ENCODE data around the gene KCNQ1.

KCNQ1 gene

DNA sequence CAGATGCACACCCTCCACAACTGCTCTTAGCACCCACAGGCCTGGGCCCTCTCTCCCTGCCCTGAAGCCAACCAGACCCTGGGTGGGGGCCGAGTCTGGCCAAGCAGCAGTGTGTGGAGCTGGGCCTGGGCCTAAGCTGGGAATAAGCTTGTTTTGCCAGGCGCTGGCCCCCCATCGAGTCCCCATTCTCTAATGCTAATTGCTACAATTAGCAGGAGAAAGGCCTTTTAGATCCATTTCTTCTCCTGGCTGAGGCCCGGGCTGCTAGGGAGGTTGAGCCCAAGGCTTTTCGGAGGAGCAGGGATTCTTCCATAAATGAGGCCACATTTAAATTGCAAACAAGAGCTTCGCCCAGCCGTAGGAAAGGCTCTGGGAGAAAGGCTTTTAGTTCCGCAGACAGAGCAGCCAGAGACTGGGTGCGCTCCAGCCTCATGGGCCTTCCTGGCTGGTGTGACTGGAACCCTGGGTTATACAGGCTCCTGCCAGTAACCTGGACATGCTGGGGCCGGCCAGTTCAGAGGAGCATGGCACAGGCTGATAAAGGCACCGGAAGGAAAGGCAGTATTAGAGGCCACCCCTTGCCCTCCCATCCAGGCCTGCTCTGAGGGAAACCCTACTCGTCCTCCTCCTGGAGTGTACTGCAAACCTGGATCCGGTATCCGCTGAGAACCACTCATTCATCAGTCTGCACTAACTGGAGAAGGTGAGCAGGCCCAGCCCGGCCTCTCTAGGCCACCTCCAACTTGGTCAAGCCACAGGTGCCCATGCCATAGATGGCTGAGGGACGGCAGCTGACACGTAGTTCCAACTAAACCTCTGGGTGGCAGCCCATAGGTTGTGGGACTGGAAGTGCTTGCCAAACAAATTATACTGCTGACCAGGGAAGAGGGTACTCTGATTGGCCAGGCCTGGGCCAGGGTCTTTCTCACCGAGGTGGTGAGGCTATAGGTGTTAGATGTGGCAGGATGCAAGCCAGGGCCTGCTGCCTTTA lies 248.8 kb downstream of the KCNQ1 start:
- DNase-seq: peak; percentile 86

DNA sequence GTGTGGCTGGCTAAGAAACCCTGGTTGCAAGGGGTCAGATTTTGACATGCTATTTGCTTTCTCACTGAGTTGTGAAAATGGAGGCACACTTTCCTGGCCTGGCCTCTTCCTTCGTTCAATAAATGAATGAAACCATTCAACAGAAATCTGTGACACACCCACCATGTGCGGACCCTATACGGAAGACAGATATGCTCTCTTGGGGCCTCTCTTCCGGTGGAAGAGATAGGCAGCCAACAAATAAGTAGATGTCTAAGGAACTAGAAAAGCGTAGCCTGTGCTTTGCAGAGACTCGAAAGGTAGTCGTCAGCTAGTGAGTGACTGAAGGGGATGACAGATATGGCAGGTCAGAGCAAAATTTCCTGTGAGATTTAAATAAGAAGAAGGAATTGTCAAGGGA lies 249.7 kb downstream of the KCNQ1 start:
- DNase-seq: no peak

- no peak for DNase-seq
These were observed 250.5 kb downstream of the KCNQ1 start for GRCh38 chr11:2694995-2695939.

DNA sequence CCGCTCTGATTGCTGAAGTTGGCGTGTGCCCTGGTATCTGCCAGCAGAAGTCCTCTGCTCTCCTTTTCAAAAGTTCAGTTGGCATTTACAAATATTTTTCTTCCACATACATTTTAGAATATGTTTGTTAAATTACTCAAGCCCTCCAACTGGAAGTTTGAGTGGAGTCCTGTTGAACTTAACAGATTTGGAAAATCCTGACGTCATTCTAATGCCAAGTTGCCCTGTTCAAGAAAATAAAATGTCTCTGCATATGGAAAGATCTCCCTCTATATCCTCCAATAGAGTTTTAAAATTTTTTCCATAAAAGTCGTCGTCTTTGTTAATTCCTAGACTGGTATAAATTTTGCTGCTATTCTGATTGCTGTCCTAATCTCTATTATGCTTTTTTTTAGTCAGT lies 251.6 kb downstream of the KCNQ1 start:
- no peak for DNase-seq

DNA sequence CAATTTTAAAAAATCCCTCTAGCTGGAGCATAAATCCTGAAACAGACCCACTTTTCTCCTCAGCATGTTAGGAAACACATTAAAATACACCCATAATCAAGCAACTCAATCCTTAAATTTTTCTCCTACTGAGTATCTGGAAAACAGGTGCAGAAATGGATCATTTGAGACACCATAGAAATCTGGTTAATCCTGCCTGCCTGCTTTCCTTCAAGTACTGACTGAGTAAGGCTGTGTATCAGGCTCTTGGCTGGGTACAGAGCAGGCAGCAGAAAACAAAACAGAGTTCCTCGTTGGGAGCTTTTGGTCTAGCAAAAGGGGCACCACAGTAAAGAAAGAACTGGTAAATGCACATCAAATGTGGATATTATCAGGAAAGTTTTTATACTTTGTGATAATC lies 253.1 kb downstream of the KCNQ1 start:
- no peak for DNase-seq

- no peak for DNase-seq
These were observed 253.8 kb downstream of the KCNQ1 start for GRCh38 chr11:2698386-2699184.

DNA sequence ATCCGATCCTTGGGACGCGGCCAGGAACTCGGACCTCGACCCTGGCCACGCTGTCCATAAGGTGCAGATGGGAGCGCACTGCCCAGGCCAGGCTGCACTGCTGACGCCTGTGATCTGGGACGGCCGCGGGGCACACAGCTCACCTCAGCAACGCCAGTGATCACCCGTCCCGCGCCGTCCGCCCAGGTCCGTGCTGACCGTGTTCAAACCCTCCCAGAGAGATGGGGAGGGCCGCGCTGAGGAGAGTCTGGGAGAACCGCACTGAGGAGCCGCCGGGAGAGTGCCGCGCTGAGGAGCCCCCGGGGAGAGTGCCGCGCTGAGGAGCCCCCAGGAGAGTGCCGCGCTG lies 254.3 kb downstream of the KCNQ1 start:
- DNase-seq: peak; percentile 42

DNA sequence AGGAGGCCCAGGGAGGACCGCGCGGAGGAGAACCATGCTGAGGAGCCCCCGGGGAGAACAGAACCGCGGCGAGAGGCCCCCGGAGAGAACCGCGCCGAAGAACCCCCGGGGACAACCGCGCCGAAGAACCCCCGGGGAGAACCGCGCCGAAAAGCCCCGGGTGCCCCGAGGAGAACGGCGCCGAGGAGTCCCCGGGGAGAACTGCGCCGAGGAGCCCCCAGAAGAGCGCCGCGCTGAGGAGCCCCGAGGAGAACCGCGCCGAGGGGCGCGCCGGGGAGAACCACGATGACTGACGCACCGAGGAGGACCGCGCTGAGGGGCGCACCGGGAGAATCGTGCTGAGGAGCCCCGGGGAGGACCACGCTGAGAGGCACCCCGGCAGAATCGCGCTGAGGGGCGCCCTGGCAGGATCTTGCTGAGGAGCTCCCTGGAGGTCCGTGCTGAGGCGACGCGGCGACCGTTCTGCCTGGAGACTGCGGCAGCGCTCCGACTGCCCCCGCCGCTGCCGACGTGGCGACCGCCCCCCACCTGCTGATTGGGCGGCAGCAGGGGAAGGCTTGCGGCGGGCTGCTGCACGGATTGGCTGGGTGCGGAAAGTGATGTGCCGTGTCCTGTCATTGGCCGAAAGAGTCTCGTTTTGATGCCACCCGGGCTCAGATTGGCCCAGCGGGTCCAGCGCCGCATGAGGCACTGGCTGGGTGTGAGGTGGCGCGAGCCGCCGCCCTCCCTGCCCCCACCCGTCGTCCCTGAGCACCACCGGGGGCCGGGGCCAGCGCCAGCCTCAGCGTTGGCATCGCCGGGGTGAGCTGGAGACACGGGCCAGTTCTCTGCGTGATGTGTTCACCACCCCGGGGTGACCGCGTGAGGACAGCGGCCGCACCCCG lies 255.0 kb downstream of the KCNQ1 start, which contains the start of gene KCNQ1OT1:
TSS of gene KCNQ1OT1 (minus strand) at position 464 of the 884 bp plus-strand sequence.
- peak; percentile 92 for DNase-seq

DNA sequence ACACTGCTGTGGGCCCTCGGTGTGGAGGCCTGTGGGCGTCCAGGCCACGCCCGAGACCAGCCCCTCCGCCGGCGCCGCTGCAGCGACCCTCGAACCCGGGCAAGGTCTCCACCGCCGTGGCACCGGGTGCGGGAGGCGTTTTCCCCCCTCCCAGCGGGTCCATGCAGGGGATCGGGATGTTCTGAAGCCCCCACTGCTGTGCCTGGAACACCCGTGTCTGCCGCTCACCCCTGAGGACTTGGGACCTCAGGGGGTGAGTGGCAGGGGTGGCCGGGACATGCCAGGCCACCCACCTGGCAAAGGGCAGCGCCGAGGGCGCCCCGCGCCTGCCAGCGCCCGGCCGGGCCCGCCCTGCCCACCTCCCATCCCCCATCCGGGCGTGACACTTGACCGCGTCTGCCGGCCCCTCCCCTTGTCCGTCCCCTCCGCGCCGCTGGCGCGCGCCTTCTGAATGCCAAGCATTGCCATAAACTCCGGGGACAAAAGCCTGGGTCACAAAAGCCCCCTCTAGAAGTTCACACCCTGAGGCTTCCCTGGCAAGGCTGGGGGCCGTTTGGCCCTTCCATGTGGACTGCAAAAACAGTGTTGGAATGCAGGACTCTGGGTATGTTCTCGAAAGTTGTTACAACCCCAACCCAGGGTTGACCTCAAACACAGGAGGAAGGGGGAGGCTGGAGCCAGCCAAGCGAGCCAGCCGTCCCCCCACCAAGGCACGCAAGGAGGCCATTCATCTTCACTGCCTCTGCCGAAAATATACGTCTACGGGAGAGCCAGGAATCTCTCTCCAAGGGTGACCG lies 255.8 kb downstream of the KCNQ1 start:
- peak; percentile 51 for DNase-seq

DNA sequence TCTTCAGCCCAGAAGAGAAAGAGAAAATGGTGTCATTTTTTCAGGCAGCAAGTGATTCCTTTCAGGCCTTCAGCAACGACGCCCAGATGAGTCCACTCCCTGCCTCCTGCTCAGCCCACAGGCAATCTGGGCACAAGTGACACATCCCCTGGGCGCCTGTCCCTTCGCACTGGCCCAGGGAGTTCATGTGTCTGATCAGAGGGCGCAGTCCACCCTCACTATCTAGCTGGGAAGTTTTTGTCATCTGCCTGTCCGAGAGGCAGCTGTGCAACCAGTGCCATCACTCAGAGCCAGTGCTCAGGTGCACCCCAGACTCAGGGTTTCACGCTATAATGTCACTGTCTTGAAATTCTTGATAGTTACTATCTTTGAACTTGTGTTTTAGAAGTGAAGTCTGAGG lies 256.4 kb downstream of the KCNQ1 start:
- no peak for DNase-seq

GRCh38 chr11:2701898-2702434 lies 257.2 kb downstream of the KCNQ1 start:
- no peak for DNase-seq

DNA sequence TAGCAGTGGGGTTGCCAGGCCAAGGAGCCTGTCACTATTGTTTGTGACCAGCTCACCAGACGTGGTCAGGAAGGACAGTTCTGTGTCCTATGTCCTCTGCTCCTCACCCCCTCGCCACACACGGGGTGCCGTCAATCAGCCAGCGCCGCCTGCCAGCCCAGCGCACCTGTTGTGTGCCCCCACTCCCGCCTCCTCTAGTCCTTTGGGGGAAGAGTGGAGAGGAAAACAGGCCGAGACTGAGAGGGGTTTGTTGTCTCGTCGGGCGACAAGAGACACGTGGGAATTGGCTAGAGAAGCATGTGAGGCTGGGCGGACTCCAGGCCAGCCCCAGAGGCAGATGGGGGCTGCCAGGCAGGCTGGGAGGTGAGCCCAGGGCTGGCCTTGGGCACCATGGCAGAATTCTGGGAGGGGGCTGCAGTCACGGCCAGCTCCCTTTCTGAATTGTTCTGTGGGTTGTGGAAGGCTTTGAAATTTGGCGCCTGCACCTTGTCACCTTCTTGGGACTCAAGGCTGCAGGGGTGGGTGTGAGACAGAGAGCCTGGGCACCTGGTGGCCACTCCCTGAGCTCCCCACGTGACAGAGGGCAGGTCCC lies 258.1 kb downstream of the KCNQ1 start:
- DNase-seq: no peak

GRCh38 chr11:2703363-2704141 lies 258.7 kb downstream of the KCNQ1 start:
- DNase-seq: no peak

DNA sequence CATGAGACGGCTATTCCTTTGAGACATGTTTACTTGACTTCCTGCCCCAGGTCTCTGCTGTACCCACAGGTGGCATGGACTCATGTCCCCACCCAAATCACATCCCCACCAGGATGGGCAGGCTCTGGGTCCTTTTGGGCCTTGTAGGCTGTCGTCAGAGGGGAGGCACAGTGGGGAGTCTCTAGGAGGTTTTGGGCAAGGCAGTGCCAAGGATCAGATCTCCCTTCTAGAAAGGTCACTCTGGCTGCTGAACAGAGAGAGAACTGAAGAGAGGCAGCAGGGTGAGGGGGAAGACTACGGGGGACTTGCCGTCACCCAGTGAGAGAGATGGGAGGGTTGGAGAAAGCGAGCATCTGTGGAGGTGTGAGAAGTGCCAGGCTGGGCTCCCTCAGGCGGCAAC lies 259.5 kb downstream of the KCNQ1 start:
- no peak for DNase-seq

DNA sequence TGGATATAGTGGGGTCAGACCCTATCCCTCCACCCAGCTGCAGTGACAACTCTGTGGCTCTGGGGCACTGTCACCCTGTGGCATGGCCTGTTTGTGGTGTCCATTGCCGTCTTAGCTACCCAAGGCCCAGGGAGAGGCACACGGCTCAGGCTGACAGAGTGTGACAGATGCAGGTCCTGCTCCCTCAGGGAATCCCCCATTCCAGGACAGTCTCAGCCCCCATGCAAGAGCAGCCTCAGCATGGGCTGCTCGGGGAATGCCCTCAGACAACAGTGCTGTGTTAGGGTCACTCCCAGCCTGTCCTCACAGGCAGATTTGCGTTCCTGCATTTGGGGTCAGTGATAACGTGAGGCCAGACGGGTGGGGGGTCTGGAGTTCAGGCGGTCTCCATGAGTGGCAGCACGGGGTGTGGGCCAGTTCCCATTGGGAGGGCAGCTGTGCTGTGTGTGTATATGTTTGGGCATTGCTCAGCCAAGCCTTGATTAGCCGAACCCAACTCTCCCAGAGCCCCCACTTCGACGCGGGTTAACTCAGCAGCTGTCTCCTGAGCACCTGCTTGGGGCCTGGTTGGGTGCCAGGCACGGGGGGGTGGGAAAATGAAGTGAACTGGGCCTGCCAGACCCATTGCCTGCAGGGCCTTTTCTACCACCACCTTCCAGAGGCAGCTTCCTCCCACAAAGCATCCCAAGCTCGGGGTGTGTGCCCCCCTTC lies 260.2 kb downstream of the KCNQ1 start:
- no peak for DNase-seq

GRCh38 chr11:2706321-2706720 lies 261.5 kb downstream of the KCNQ1 start:
- DNase-seq: no peak

- no peak for DNase-seq
These were observed 262.9 kb downstream of the KCNQ1 start for GRCh38 chr11:2707736-2708135.

DNA sequence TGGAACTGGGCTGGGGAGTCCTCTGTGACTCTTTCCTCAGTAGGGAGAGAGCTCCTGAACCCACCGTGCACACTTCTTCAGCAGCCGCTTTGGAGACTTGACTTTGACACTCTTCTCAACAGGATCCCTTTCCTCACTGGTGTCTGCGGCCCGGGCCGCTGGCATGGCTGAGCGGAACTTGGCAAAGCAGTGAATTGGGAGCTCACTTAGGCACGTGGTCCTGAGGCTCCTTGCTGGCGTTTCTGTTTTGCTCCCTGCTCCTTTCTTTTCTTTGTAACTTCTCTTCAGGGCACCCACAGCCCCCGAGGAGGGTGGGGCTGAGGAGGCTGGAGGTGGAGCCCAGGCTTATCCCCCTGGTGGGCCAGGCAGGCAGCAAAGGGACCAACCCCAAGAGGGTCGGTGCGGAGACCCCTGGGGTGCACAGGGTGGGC lies 263.4 kb downstream of the KCNQ1 start:
- DNase-seq: no peak
